Adrenal gland (tissue), 12 donors: ENCODE data around the gene LY86. TPM values are rescaled to one million over a fixed set of nuclear protein-coding genes. Genes with fewer than 3 reads are reported as not detected.

Experiments used
- DNase-seq, 7 donors: peaks; one replicate each; pipeline ENCODE4 v3.0.0-alpha.2; 2019 to 2020
- H3K27ac ChIP-seq, 5 donors: fragments of 200-600 bp; sonication (generic) in 4 of 5; 1 replicate in 3 of 5; 2 replicates in 2 of 5; pipeline versions ENCODE4 v1.5.1 to v1.8.0; 2016 to 2020; ENCODE audit warnings: mild to moderate bottlenecking in 1 of 5
- H3K27me3 ChIP-seq: fragments of 200-600 bp; 2 replicates; pipeline ENCODE4 v1.8.0; 2021
- H3K36me3 ChIP-seq, 2 donors: fragments of 200-600 bp; replicated peaks in 1 of 2; 1 replicate in 1 of 2; 2 replicates in 1 of 2; pipeline versions ENCODE4 v1.5.1 to v1.8.0; 2018 to 2022
- H3K4me1 ChIP-seq, 2 donors: fragments of 200-600 bp; replicated peaks in 1 of 2; 1 replicate in 1 of 2; 2 replicates in 1 of 2; pipeline versions ENCODE4 v1.5.1 to v1.8.0; 2018 to 2021
- H3K4me3 ChIP-seq, 4 donors: fragments of 200-600 bp; sonication (generic) in 3 of 4; one replicate each; pipeline ENCODE4 v1.5.1; 2016 to 2018
- H3K9me3 ChIP-seq, 3 donors: fragments of 200-600 bp; sonication (generic) in 1 of 3; replicated peaks in 1 of 3; 1 replicate in 2 of 3; 2 replicates in 1 of 3; pipeline versions ENCODE4 v1.5.1 to v1.8.0; 2016 to 2021
- CTCF ChIP-seq, 6 experiments: fragments of 450-650 bp in 4 of 6; fragments of 200-600 bp in 2 of 6; sonication (generic) in 1 of 6; IDR thresholded peaks; 1 replicate in 5 of 6; 2 replicates in 1 of 6; pipeline versions ENCODE4 v1.5.1 to v1.8.0; 2016 to 2021; ENCODE audit warnings: antibody characterized with exemption in 6 of 6, mild to moderate bottlenecking in 2 of 6, moderate library complexity in 1 of 6
- POLR2A ChIP-seq, 2 donors: fragments of 450-650 bp; IDR thresholded peaks; one replicate each; pipeline ENCODE4 v1.6.1; 2017; ENCODE audit warnings: antibody characterized with exemption in 2 of 2, mild to moderate bottlenecking in 2 of 2, moderate library complexity in 1 of 2
- WGBS, 4 donors: extraction: QIAGEN DNeasy Blood & Tissue Kit in 2 of 4; methylation state at CpG; one replicate each; pipeline versions ENCODE4 v1.1.5 to v1.1.7; 2013 to 2017; 5-methylcytosine and 5-hydroxymethylcytosine counted together
- intact Hi-C, 2 donors: fragments of 100-400 bp; cut with DNase I; formaldehyde crosslinking; loops; one replicate each; pipeline versions ENCODE4 v1.14.1 to v1.15.0; 2022 to 2023
- polyA plus RNA-seq, 3 donors: library from polyadenylated mRNA; stranded (reverse); fragments of 200-250 nt in 2 of 3; fragments of 350-450 nt in 1 of 3; fragmentation: Illumina TruSeq in 1 of 3; extraction: RNeasy Lipid Tissue Mini Kit (QIAGEN cat#74804) in 1 of 3; gene quantifications; one replicate each; pipeline ENCODE4 v1.2.3, GENCODE V29; 2013 to 2014
- total RNA-seq, 9 donors: library from RNA; depleted of rRNA in 4 of 9; stranded (reverse); fragments of >200 nt in 4 of 9; fragments of 120-200 nt in 1 of 9; fragmentation: NEBNext Ultra II Directional in 1 of 9; extraction: Animal tissue kit (Norgen Biotek cat#: 25700) in 1 of 9; gene quantifications; one replicate each; pipeline versions ENCODE4 v1.1.0 to v1.2.4, GENCODE V29; 2013 to 2023
- donor health status: healthy with polysubstance abuse.
- donor health status: Bipolar disorder and iron deficiency.
- donor health status: DM: yes; HTN: yes; CAD: no.
- donor health status: DM: no; HTN: no; CAD: no.
- donor health status: DM: no; HTN: no; CAD: no.
- donor health status: DM: yes; HTN: yes; CAD: no.

Gene LY86
- total and polyA plus RNA-seq, 12 donors = 0.60 to 25.7 (median 7.1) TPM

- no peak for TF ChIP-seq CTCF (IDR thresholded peaks at IDR 0.05)
- TF ChIP-seq POLR2A (IDR thresholded peaks at IDR 0.05) = no peak
- DNase-seq = no peak
- intact Hi-C loops = no loop called here
- no peak overlapping the region for H3K27ac ChIP-seq
- no peaks in the 10 kb centered on the region for H3K9me3 ChIP-seq
- no peak overlapping the region for H3K4me3 ChIP-seq
- no peaks in the 10 kb centered on the region for H3K4me1 ChIP-seq
- WGBS, 4 donors = 76 to 89% (median 82%) methylated on average over 1 of the region's 1 CpG
- no peaks in the 10 kb centered on the region for H3K36me3 ChIP-seq
- peaks cover 4% of the 10 kb centered on the region for H3K27me3 ChIP-seq
These were observed 34.0 kb downstream of the LY86 start for GRCh38 chr6:6622501-6622900.

- H3K4me1 ChIP-seq = no peaks in the 10 kb centered on the region
- intact Hi-C loops = no loop called here
- H3K36me3 ChIP-seq = no peaks in the 10 kb centered on the region
- no peak for DNase-seq
- H3K4me3 ChIP-seq = no peak overlapping the region
- WGBS, 4 donors = 59 to 75% (median 64%) methylated on average over 1 of the region's 1 CpG
- no peak for TF ChIP-seq CTCF (IDR thresholded peaks at IDR 0.05)
- no peak overlapping the region for H3K27ac ChIP-seq
- no peaks in the 10 kb centered on the region for H3K9me3 ChIP-seq
- peaks cover 4% of the 10 kb centered on the region for H3K27me3 ChIP-seq
These were observed 35.0 kb downstream of the LY86 start for GRCh38 chr6:6623553-6623952.

- H3K9me3 ChIP-seq = no peaks in the 10 kb centered on the region
- intact Hi-C loops = no loop called here
- DNase-seq = no peak
- TF ChIP-seq POLR2A (IDR thresholded peaks at IDR 0.05) (no peak), CTCF (IDR thresholded peaks at IDR 0.05) (no peak)
- no peak overlapping the region for H3K4me3 ChIP-seq
- H3K27me3 ChIP-seq = peaks cover 4% of the 10 kb centered on the region
- no peaks in the 10 kb centered on the region for H3K4me1 ChIP-seq
- no peak overlapping the region for H3K27ac ChIP-seq
- H3K36me3 ChIP-seq = no peaks in the 10 kb centered on the region
- 82 to 87% (median 85%) methylated on average over 6 of the region's 6 CpGs for WGBS, 4 donors
These were observed 35.9 kb downstream of the LY86 start for GRCh38 chr6:6624269-6624990.

GRCh38 chr6:6626187-6626586, 37.7 kb downstream of the LY86 start:
- Histone ChIP-seq H3K9me3 (no peaks in the 10 kb centered on the region), H3K27me3 (peaks cover 8% of the 10 kb centered on the region), H3K4me1 (no peaks in the 10 kb centered on the region), H3K36me3 (no peaks in the 10 kb centered on the region), H3K4me3 (no peak overlapping the region), H3K27ac (no peak overlapping the region)
- intact Hi-C loops = no loop called here
- 63 to 81% (median 67%) methylated on average over 6 of the region's 6 CpGs for WGBS, 4 donors
- DNase-seq = no peak
- TF ChIP-seq CTCF (IDR thresholded peaks at IDR 0.05) (no peak), POLR2A (IDR thresholded peaks at IDR 0.05) (no peak)
